Daoy (cell line): Measurements from ENCODE around the gene C1orf210. TPM values are rescaled to one million over a fixed set of nuclear protein-coding genes. Genes with fewer than 3 reads are reported as not detected.

ENCODE experiments used
- DNase-seq: peaks from one replicate; pipeline ENCODE4 v3.0.0-alpha.2; 2015; ENCODE audit warnings: low read depth
- total RNA-seq: library from RNA; depleted of rRNA; stranded (reverse); fragments of >200 nt; shearing (Covaris generic); gene quantifications from 2 replicates; pipeline ENCODE4 v1.2.3, GENCODE V29; 2014; rRNA removed

The C1orf210 gene
- not detected in 2 replicates for total RNA-seq

DNA sequence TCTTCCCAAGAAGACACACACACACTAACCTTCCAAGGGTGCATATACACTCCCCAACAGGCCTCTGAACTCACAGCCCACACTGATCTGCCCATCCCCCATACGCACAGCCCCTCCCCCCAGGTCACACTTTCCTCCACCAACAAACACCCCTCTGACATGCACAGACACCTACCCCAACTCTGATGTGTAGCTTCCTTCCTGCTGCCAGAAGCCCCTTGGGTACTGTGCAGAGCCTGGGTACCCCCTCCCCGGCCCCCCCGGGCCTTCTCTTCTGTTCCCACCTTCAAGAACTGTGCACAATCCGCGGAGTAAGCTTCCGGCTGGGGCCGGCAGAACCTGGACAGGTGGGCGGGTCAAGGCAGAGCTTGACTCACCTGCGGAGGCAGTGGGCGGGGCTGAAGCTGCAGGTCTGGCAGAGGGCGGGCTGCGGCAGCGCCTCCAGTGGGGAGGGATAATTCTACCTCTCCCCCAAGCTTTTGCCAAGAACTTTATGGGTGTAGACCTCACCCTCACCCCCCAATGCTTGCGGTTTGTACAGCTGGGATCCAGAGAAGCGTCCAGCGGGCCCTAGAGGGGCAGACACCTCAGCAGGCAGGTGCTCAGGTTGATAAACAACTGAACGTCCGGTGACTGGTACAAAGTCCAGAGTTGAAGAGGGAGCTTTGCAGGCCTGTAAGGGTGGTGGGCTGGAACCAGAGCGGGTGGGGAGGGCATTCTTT lies at the start of gene C1orf210:
Gene C1orf210 (minus strand): TSS at position 313 of the 722 bp plus-strand sequence. CDS start 2,311 bp downstream, outside the sequence.
- DNase-seq, result no peak

DNA sequence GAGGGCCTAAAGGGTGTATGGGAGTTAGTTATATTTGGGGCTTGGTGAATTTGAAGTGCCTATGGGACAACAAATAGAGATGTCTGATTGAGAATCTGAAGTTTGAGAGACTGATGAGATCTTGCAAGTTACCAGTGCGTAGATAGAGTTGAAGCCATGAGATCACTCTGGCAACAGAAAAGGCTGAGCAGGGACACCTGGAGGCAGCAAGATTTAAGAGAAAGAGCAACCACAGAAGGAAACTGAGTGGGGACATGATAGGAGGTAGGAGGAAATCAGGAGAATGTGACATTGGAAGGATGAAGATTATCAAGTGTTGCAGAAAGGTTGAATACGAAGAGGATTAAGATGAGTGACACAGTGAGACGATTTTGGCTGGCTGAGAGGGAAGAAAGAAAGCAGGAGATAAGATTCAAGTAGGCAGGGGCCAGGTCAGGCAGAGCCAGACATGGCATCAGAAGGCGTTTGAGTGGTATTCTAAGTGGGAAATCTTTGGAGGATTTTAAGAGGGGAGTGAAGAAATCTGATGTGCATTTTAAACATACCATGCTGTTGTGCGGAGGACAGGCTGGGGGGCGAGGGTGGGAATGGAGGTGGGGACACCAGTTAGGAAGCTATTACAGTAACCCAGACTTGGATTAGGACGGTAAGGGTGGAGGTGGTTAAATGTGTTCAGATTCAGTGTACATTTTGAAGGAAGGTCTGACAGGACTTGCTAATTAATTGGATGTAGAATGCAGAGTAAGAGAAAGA lies 49.2 kb upstream of the C1orf210 start:
- DNase-seq, result no peak

DNA sequence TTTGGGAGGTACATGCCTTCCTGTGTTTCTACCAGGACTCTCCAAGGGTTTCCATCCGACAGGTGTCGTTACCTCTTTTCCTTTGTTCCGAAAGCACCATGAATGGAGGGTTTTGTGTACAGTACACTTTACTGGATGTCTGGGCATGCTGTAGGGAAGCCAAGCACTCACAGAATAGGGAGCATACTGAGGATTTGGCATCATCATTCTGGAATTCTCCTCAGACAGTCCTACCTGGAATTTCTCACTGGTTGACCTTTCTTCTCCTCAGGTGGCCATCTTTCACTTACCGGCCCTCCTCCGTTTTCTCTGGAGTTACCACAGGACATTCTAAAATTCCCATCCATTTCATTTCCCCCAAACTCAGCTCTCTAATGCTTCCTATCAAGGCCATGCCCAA lies 46.3 kb upstream of the C1orf210 start:
- DNase-seq, result no peak

DNA sequence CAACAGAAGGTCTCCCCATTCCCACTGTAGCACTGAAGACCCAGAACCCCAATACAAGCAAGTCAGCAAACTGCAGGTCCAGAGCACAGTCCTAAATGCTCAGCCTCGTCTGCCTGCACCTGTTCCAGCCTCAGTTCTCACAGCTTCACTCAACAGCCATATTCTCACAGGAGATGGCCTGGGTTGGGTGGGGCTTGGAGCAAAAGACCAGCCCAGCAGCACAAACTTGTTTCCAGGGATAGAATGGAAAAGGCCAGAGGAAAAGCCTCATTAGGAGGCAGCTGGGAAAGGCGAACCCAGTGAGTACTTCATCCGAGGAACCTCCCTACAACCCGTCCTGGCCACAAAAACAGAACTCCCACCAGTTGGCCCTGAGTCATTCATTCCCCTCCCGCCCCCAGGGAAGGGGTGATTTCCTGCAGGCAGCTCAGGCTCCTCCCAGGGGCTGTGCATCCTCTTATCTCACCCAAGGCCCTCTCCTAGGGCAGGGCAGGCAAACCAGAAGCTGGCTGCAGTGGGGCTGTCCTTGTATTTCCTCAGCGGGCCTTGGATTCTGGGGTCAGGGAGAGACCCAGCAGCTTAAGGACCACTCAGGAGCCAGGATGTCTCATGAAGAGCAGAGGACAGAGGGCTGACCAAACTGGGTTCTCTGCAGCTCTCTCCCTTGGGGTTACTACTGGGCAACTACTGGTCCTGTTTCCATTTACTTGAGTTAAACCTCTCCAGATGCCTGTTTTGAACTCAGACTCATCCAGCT lies 44.8 kb upstream of the C1orf210 start:
- DNase-seq, result peak; percentile 95

DNA sequence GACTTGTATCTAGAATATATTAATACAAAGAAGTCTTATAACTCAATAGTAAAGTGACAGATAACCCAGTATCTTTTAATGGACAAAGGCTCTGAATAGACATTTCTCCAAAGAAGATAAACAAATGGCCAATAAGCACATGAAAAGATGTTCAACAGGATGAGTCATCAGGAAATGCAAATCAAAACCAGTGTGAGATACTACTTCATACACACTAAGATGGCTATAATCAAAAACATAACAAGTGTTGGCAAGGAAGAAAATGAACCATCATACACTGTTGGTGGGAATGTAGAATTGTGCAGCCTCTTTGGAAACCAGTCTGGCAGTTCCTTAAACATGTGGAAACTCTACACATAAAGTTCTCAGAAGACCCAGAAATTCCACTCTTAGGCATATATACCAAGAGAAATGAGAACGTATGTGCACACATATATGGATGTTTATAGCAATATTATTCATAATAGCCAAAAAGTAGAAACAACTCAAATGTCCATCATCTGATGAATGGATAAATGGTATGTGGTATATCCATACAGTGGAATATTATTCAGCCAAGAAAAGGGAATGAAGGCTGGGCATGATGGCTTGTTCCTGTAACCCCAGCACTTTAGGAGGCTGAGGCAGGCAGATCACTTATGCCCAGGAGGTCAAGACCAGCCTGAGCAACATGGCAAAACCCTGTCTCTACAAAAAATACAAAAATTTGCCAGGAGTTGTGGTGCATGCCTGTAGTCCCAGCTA lies 42.3 kb upstream of the C1orf210 start:
- DNase-seq, result no peak

DNA sequence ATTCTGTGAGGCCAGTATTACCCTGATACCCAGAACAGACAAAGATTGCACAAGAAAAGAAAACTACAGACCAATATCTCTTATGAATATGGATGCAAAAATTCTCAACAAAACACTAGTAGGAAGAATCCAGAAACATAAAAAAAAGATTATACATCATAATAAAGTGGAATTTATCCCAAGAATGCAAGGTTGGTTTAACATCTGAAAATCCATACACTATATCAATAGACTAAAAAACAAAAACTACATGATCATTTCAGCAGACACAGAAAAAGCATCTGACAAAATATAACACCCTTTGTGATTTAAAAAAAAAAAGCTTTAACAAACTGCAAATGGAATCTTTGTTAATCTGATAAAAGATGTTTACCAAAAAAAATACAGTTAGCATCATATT lies 40.0 kb upstream of the C1orf210 start:
- DNase-seq, result no peak

DNA sequence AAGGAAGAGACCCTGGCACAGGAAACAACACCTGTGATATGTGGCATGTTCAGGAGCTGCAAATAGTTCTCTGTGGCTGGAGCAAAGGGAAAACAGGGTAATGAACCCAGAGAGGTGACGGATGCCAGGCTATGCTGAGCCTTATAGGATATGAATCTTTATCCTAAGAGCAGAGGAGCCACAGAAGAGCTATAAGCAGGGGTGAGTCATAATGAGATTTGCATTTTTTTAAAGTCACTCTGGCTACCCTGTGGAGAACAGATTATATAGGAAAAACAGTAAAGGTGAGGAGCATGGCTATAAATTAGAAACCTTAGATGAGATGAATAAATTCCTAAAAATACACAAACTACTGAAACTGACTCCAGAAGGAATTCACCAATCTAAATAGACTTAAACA lies 39.4 kb upstream of the C1orf210 start:
- no peak for DNase-seq

DNA sequence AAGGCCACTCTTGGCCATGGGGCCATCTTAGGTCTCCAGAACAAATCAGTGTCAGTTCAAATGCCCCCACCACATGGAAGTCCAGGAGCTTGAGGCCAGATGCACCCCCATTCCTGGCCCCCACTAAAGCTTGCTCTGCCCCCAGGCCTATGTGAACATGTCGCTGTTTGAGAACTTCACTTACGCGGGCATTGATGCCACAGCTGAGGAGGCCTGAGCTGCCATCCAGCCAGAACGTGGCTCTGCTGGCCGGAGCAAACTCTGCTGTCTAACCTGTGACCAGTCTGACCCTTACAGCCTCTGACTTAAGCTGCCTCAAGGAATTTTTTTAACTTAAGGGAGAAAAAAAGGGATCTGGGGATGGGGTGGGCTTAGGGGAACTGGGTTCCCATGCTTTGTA lies 37.1 kb upstream of the C1orf210 start:
- no peak for DNase-seq

DNA sequence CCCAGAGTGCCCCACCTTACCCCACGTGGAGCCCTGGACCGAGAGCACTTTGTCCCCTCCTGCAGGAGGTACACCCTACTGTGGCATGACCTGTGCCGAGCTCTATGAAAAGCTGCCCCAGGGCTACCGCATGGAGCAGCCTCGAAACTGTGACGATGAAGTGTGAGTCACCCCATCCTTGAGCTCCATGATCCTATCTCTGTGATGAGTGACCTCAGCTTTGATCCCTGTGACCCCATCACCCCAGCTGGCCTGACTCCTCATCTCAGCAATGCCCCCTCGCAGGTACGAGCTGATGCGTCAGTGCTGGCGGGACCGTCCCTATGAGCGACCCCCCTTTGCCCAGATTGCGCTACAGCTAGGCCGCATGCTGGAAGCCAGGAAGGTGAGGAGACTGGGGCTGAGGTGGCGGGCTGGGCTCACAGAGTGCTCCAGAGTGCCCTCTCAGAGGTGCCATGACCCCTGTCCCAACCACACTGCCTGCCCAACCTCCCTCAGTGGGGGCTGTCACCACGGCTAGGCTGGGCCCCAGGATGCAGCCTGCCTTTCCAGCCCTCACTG lies 36.0 kb upstream of the C1orf210 start:
- DNase-seq, result no peak

DNA sequence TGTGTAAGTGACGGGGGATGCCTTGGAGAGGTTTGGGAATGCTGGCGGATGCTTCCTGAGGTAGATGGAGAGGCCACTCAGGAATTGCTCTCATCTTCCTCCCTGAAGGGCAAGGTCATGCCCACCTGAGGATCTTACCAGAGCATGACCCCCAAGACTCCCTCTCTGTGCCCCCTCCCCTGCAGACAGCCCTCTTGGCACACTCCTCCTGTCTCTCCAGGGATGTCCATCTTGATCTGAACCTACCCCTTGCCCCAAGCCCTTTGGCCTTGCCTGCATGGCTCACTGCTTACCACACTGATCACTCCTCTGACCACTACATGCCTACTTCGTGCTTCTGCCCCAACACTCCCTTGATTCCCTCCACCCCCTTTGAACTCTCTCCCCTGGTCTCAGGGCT lies 34.4 kb upstream of the C1orf210 start:
- no peak for DNase-seq

DNA sequence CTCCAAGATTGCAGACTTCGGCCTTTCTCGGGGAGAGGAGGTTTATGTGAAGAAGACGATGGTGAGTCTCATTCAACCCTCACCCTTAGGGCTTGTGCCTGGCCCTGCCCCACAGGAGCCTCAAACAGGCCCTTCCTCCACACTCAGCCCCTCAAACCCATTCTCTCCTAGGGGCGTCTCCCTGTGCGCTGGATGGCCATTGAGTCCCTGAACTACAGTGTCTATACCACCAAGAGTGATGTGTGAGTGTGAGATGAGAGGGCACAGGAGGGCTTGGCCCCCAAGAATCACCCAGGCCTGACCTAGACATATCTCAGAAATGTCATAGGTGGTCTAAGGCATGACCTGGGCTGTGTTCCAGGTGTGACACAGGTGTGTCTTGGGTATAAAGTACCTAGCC lies 33.9 kb upstream of the C1orf210 start:
- no peak for DNase-seq

DNA sequence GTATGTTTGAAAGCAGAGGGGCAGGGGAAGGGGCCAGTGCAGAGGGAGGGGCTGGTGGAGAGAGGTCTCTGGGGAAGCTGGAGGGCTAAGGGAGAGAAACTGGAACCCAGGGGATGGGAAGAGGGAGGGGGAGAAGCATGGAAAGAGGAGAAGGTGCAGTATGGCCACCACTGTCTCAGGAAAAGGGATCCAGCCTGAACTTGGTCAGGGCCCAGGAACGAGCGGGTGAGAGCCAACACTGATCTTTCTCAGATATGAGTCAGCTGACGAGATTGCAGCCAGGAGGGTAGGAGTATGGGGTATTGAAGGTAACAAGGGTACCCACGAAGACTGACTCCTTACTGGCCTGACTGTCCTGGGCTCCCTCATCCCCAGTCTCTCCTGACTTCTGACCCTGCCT lies 33.5 kb upstream of the C1orf210 start:
- no peak for DNase-seq

DNA sequence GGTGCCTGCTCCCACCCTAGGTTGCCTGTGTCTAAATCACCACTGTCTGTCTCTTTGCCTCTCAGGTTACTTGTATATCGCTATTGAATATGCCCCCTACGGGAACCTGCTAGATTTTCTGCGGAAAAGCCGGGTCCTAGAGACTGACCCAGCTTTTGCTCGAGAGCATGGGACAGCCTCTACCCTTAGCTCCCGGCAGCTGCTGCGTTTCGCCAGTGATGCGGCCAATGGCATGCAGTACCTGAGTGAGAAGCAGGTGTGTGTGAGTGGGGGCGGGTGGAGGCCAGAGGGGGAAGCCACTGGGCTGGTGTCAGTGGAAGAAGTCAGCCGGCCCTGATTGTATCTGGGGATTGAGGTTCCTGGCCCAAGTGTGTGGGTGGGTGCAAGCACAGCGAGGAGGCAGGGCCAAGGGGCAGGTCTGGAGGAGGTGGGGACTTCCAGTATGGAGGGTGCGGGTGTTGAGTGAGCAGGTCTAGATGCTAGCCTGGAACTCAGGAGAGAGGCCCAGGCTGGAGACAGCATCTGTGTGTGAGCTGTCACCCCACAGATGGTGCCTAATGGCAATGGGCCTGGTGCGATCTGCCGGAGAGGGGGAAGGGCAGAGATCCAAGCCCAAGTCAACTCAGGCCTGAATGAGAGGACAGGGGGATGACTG lies 32.6 kb upstream of the C1orf210 start:
- DNase-seq, result no peak

DNA sequence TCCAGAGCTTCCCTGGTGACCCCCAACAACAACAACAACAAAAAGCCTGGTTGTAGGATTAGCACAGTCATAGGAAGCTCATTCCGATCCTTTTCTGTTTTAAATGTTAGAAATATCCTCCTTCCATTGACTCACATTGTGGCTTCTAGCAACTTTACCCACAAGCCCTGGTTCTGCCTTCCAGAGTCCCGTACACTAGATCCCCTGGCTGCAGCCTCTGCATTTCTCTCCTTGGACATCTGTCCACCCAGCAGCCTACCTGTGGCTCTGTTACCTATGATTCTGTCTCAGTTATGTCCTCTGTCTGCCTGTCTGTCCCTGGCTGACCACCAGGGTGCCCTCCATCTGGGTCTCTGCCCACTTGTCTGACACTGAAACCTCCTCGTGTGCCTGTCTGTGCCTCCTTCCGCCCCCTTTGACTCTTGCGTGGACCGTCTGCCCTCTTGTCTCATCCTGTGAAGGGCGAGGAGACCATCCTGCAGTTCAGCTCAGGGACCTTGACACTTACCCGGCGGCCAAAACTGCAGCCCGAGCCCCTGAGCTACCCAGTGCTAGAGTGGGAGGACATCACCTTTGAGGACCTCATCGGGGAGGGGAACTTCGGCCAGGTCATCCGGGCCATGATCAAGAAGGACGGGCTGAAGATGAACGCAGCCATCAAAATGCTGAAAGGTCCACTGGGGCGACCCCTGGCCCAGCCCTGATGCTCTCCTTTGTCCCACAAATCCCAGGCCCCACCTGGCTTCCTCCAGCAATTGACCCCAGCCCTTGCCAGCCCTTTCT lies 31.5 kb upstream of the C1orf210 start:
- no peak for DNase-seq

DNA sequence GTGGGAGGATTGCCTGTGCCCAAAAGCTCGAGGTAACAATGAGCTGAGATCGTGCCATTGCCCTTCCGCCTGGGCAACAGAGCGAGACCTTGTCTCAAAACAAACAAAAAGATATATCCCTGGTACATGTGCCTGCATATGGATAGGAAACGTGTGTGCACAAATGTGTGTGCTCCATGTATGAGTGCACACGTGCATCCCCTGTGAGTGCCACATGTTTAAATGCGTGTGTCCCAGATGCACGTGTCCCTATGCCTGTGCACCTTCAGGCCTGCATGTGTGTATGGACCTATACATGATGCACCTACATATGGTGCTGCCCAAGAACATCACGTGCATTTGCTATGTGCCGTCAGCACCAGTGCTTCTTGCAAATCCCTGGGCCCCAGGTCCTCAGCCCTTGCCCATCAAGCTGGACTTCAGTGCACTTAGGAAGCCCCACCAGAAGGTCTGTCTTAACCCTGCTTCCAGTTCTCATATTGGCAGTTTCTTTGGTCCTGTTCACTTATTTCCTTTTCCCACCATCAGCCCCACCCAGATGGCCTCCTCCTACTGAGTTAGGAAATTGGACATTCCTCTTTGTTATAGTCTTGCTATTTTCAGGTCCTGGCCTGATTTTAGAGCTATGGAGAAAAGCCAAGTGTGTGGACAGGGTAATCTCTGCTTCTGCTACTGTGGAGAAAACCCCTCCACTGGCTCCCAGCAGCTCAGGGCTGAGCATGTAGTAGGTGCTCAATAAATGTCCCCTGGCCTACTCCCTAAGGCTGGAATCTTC lies 30.8 kb upstream of the C1orf210 start:
- no peak for DNase-seq

DNA sequence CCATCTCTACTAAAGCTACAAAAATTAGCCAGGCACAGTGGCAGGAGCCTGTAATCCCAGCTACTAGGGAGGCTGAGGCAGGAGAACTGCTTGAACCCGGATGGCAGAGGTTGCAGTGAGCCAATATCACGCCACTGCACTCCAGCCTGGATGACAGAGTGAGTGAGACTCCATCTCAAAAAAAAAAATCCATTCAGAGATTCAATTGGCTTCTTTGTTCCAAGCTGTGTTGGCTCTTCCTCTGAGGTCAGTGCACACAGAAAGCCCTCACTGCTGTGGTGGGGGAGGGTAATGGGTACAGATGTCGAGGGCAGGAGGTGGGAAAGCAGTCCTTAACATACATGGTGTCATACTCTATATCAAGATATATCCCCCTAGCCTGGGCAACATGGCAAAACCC lies 30.1 kb upstream of the C1orf210 start:
- no peak for DNase-seq

DNA sequence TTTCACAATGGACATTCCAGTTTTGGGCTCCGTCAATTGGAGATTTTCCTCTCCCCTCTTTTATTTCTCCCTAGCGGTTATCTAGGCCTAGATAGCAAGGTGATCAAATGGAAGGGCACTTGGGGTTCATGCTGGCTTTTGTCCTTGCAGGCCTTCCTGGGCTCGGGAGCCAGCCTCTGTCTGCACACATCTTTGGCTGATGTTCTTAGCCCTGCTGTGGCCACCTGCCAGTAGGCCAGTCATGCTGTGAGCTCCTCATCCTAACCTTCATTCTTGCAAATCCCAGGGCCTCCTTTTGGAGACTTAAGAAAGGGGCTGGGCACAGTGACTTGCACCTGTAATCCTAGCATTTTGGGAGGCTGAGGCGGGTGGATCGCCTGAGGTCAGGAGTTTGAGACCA lies 28.9 kb upstream of the C1orf210 start:
- DNase-seq, result no peak

DNA sequence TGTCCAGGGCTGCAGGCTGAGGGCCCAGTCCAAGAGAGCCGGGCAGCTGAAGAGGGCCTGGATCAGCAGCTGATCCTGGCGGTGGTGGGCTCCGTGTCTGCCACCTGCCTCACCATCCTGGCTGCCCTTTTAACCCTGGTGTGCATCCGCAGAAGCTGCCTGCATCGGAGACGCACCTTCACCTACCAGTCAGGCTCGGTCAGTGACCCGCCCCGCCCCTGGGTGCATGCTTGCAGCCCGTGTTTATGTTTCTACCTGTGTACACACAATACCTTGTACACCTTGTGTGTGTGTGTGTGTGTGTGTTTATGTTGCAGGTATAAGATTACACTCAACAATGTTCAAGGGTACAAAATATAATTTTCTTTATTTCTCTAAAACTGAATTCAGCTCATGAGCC lies 28.4 kb upstream of the C1orf210 start:
- DNase-seq, result no peak
